Small intestine (tissue), 7 donors: ENCODE measurements around the gene CC2D2B. TPM values are rescaled to one million over a fixed set of nuclear protein-coding genes. Genes with fewer than 3 reads are reported as not detected.

ENCODE experiments used
- DNase-seq, 2 donors: peaks; one replicate each; pipeline versions ENCODE4 v3.0.0 to v3.0.0-alpha.2; 2013
- FAIRE-seq: peaks from 2 replicates; lab custom pipeline; 2012; peaks lifted over from hg19 to GRCh38; lab: Jason Lieb, UNC
- H3K27ac ChIP-seq, 3 donors: one replicate each; pipeline ENCODE4 v1.5.1; 2013; ENCODE audit warnings: low read length in 2 of 3, mild to moderate bottlenecking in 2 of 3, control low read depth in 1 of 3, inconsistent platforms in 1 of 3, low read depth in 1 of 3, moderate library complexity in 1 of 3
- H3K27me3 ChIP-seq, 3 donors: one replicate each; pipeline ENCODE4 v1.6.1; 2013; ENCODE audit warnings: low read length in 3 of 3, inconsistent platforms in 1 of 3; ENCODE audit not compliant: control insufficient read depth in 3 of 3, insufficient read depth in 3 of 3
- H3K36me3 ChIP-seq, 3 donors: one replicate each; pipeline ENCODE4 v1.6.1; 2013; ENCODE audit warnings: low read length in 3 of 3, inconsistent platforms in 1 of 3, low read depth in 1 of 3, mild to moderate bottlenecking in 1 of 3, moderate library complexity in 1 of 3; ENCODE audit not compliant: control insufficient read depth in 3 of 3, insufficient read depth in 2 of 3
- H3K4me1 ChIP-seq, 3 donors: one replicate each; pipeline ENCODE4 v1.6.1; 2013; ENCODE audit warnings: low read length in 2 of 3, inconsistent platforms in 1 of 3, low read depth in 1 of 3, mild to moderate bottlenecking in 1 of 3, moderate library complexity in 1 of 3; ENCODE audit not compliant: control insufficient read depth in 3 of 3, insufficient read depth in 2 of 3
- H3K4me3 ChIP-seq, 3 donors: one replicate each; pipeline ENCODE4 v1.5.1; 2013; ENCODE audit warnings: low read length in 3 of 3, control low read depth in 1 of 3, inconsistent platforms in 1 of 3, low read depth in 1 of 3, mild to moderate bottlenecking in 1 of 3, moderate library complexity in 1 of 3
- H3K9me3 ChIP-seq, 2 donors: one replicate each; pipeline ENCODE4 v1.6.1; 2013; ENCODE audit warnings: low read depth in 1 of 2, low read length in 1 of 2; ENCODE audit not compliant: control insufficient read depth in 2 of 2, insufficient read depth in 1 of 2
- WGBS, 3 donors: extraction: QIAGEN DNeasy Blood & Tissue Kit; methylation state at CpG; one replicate each; pipeline ENCODE4 v1.1.7; 2013; 5-methylcytosine and 5-hydroxymethylcytosine counted together
- polyA plus RNA-seq, 4 donors: library from polyadenylated mRNA; stranded (reverse) in 3 of 4; unstranded in 1 of 4; fragments of 200-250 nt in 3 of 4; fragments of 120-200 nt in 1 of 4; gene quantifications; one replicate each; pipeline versions ENCODE4 v1.2.1 to v1.2.3, GENCODE V29; 2013
- donor health status: healthy with polysubstance abuse.
- donor health status: control.
- donor health status: control.
- donor health status: Bipolar disorder and iron deficiency.
- donor health status: healthy.

Gene CC2D2B
- polyA plus RNA-seq, 4 donors, result 0.42 to 0.59 TPM; not detected in 2

- no peaks in the 10 kb centered on the region for H3K36me3 ChIP-seq
- DNase-seq, result no peak
- H3K9me3 ChIP-seq, result no peaks in the 10 kb centered on the region
- H3K27me3 ChIP-seq, result no peaks in the 10 kb centered on the region
- 88 to 97% (median 95%) methylated on average over 2 of the region's 2 CpGs for WGBS, 3 donors
- no peak overlapping the region for H3K4me3 ChIP-seq
- no peaks in the 10 kb centered on the region for H3K4me1 ChIP-seq
- FAIRE-seq, result no peak
- no peak overlapping the region for H3K27ac ChIP-seq
Observed at GRCh38 chr10:96022739-96023138, 115.0 kb downstream of the CC2D2B start.

- H3K27ac ChIP-seq, result no peak overlapping the region
- H3K36me3 ChIP-seq, result no peaks in the 10 kb centered on the region
- no peaks in the 10 kb centered on the region for H3K27me3 ChIP-seq
- no peaks in the 10 kb centered on the region for H3K9me3 ChIP-seq
- no peak for FAIRE-seq
- no peak for DNase-seq
- H3K4me3 ChIP-seq, result no peak overlapping the region
- no peaks in the 10 kb centered on the region for H3K4me1 ChIP-seq
Observed at GRCh38 chr10:96023168-96023567, 115.4 kb downstream of the CC2D2B start.

GRCh38 chr10:96025566-96025965, 117.8 kb downstream of the CC2D2B start:
- peak in 1 of 2 donors; percentile 12 for DNase-seq
- H3K27me3 ChIP-seq, result no peaks in the 10 kb centered on the region
- 79 to 96% (median 87%) methylated on average over 3 of the region's 3 CpGs for WGBS, 3 donors

GRCh38 chr10:96034625-96035024, 126.8 kb downstream of the CC2D2B start:
- 89 to 96% (median 94%) methylated on average over 1 of the region's 1 CpG for WGBS, 3 donors
- no peak for FAIRE-seq

More at GRCh38 chr10:96025566-96025965, 117.8 kb downstream of the CC2D2B start:
- H3K36me3 ChIP-seq, result no peaks in the 10 kb centered on the region
- no peaks in the 10 kb centered on the region for H3K9me3 ChIP-seq
- H3K4me1 ChIP-seq, result no peaks in the 10 kb centered on the region
- no peak for FAIRE-seq
- H3K27ac ChIP-seq, result no peak overlapping the region
- H3K4me3 ChIP-seq, result no peak overlapping the region

GRCh38 chr10:96038476-96039387, 131.0 kb downstream of the CC2D2B start:
- peaks cover 0 to 6% (median 0%) of the 10 kb centered on the region in 3 donors for H3K4me1 ChIP-seq
- H3K36me3 ChIP-seq, result no peaks in the 10 kb centered on the region
- no peaks in the 10 kb centered on the region for H3K9me3 ChIP-seq
- H3K27me3 ChIP-seq, result no peaks in the 10 kb centered on the region
- FAIRE-seq, result no peak
- no peak for DNase-seq
- H3K27ac ChIP-seq, result no peak overlapping the region
- no peak overlapping the region for H3K4me3 ChIP-seq
- WGBS, 3 donors, result 83 to 94% (median 86%) methylated on average over 4 of the region's 4 CpGs

More at GRCh38 chr10:96034625-96035024, 126.8 kb downstream of the CC2D2B start:
- H3K4me1 ChIP-seq, result no peaks in the 10 kb centered on the region
- no peak overlapping the region for H3K4me3 ChIP-seq
- no peak overlapping the region for H3K27ac ChIP-seq
- no peak for DNase-seq
- H3K9me3 ChIP-seq, result no peaks in the 10 kb centered on the region
- no peaks in the 10 kb centered on the region for H3K27me3 ChIP-seq
- H3K36me3 ChIP-seq, result no peaks in the 10 kb centered on the region

- Histone ChIP-seq H3K4me1 (peaks cover 0 to 6% (median 0%) of the 10 kb centered on the region in 3 donors), H3K27ac (peak overlapping the region in 2 of 3 donors; percentile 21 to 48), H3K4me3 (no peak overlapping the region), H3K36me3 (no peaks in the 10 kb centered on the region), H3K9me3 (no peaks in the 10 kb centered on the region), H3K27me3 (no peaks in the 10 kb centered on the region)
- FAIRE-seq (no peak), DNase-seq (peak; percentile 78 to 86)
- 12 to 66% (median 38%) methylated on average over 11 of the region's 11 CpGs for WGBS, 3 donors
Observed at GRCh38 chr10:96041146-96041545, 133.4 kb downstream of the CC2D2B start.

- no peaks in the 10 kb centered on the region for H3K27me3 ChIP-seq
- 3 to 5% (median 5%) methylated on average over 67 to 92 of the region's 92 CpGs for WGBS, 3 donors
- peak; percentile 88 to 97 for DNase-seq
- H3K4me3 ChIP-seq, result peak within 1 kb of the TSS; percentile 79 to 93 (median 84)
- H3K4me1 ChIP-seq, result peaks cover 0 to 6% (median 0%) of the 10 kb centered on the region in 3 donors
- H3K27ac ChIP-seq, result peak within 1 kb of the TSS; percentile 79 to 95 (median 84)
- no peak for FAIRE-seq
- H3K9me3 ChIP-seq, result no peaks in the 10 kb centered on the region
- peaks cover 0 to 3% (median 0%) of the 10 kb centered on the region in 3 donors for H3K36me3 ChIP-seq
Observed at GRCh38 chr10:96043033-96043892, 135.5 kb downstream of the CC2D2B start, which contains the start of gene CCNJ. CCNJ (plus strand) TSS chr10:96043583; CDS start chr10:96044394, 811 bp downstream.
